ENCODE results near the gene CHRD.

GRCh38 chr3:184344579-184345316 lies 35.1 kb upstream of the CHRD start:
- no peak for TF ChIP-seq NR3C1 (CRISPR knock-in tag; IDR thresholded peaks at IDR 0.05)
- TF ChIP-seq, protein P1, sequence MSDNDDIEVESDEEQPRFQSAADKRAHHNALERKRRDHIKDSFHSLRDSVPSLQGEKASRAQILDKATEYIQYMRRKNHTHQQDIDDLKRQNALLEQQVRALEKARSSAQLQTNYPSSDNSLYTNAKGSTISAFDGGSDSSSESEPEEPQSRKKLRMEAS (CRISPR knock-in tag; IDR thresholded peaks at IDR 0.05) = no peak
- no peak for TF ChIP-seq CTCF (IDR thresholded peaks at IDR 0.05 in 2 of 3, conservative IDR thresholded peaks at IDR 0.05 in 1 of 3; ENCODE audit: insufficient read depth in 2 of 3, low read depth in 1 of 3, low read length in 3 of 3)
- TF ChIP-seq BMI1 (IDR thresholded peaks at IDR 0.05; ENCODE audit: low read length) = no peak
- TF ChIP-seq POLR2AphosphoS5 (IDR thresholded peaks at IDR 0.05; ENCODE audit: control insufficient read depth, insufficient read depth, low read depth, low read length) = no peak
- TF ChIP-seq HIVEP1 (CRISPR knock-in tag; IDR thresholded peaks at IDR 0.05) = no peak

Measured in K562 (cell line).